ENCODE results near the gene E2F1.

E2F1 gene, protein sequence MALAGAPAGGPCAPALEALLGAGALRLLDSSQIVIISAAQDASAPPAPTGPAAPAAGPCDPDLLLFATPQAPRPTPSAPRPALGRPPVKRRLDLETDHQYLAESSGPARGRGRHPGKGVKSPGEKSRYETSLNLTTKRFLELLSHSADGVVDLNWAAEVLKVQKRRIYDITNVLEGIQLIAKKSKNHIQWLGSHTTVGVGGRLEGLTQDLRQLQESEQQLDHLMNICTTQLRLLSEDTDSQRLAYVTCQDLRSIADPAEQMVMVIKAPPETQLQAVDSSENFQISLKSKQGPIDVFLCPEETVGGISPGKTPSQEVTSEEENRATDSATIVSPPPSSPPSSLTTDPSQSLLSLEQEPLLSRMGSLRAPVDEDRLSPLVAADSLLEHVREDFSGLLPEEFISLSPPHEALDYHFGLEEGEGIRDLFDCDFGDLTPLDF

DNA sequence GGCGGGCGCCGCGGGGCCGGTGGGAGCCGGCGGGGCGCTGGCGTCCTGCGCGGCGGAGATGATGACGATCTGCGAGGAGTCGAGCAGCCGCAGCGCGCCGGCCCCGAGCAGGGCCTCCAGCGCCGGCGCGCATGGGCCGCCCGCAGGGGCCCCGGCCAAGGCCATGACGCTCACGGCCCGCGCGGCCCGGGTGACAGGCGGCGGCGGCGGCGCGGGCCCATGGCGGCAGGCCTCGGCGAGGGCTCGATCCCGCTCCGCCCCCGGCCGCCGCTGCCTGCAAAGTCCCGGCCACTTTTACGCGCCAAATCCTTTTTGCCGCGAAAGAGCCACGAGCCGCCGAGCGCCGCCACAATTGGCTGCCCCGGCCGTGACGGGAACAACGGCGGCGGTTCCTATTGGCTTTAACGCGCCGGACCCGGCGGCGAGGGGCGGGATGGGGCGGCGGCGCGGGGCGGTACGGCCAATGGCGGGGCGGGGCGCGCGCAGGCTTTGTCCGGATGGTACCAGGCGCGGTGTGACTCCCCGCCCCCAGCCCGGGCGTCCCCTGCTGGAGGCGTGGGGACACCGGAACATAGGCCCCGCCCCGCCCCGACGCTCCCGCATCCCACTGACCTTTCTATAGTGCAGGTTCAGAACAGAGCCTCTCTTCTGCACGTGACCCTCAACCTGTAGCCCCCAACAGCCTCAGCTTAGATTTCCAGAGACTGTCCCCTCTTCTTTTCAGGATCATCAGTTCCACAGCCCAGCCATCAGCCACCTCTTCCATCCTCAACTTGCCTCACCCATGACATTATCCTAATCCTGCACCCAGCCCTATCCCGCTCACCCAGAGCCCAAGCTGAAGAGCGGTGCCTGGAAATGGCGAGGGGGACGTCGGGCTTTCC lies at the start of gene E2F1:
E2F1 (minus strand) TSS at position 286 of the 884 bp plus-strand sequence; CDS start at position 165, 121 bp downstream.
- DNase-seq = peak; percentile 50 to 99 (median 91)

DNA sequence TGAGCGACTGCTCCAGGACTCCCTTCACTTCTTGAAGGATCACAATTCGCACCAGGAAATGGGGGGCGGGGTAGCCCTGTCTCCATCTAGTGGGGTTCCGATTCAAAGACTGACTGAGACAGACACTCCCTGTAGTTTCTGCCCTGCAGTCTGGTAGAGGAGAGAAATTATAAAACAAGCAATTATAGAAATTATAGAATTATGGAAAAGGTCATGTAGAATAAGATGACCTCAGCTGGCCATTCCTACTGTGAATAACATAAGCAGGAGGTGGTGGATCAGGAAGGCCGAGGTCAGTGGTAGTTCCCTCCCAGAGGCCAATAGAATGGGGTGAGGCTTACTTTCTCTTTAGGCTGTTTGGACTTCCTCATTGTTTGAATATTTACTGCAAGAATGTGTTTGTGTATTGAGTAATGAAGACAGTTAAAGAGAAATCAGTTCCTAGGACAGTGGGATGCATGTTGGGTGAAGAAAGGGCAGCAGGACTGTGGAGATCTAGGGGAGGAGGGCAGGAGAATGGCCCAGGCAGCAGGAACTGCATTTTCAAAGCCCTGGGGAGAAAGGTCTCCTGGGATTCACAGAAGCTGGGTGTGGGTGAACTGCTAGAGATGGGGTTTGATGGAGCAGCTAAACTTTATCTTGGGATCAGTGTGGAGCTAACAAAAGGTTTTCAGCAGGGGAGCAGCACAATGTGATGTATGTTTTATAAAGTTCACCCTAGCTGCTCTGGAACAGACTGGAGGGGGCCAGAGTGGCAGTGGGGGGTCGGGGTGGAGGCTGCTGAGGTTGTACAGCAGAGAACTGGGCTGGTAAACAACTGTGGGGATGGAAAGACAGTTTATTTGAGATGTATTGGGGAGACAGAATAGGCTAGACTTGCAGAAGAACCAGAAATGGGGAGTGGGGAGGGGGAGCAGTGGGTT lies 47.7 kb upstream of the E2F1 start:
- peak in 2 of 51 donors; percentile 0 to 3 for DNase-seq

DNA sequence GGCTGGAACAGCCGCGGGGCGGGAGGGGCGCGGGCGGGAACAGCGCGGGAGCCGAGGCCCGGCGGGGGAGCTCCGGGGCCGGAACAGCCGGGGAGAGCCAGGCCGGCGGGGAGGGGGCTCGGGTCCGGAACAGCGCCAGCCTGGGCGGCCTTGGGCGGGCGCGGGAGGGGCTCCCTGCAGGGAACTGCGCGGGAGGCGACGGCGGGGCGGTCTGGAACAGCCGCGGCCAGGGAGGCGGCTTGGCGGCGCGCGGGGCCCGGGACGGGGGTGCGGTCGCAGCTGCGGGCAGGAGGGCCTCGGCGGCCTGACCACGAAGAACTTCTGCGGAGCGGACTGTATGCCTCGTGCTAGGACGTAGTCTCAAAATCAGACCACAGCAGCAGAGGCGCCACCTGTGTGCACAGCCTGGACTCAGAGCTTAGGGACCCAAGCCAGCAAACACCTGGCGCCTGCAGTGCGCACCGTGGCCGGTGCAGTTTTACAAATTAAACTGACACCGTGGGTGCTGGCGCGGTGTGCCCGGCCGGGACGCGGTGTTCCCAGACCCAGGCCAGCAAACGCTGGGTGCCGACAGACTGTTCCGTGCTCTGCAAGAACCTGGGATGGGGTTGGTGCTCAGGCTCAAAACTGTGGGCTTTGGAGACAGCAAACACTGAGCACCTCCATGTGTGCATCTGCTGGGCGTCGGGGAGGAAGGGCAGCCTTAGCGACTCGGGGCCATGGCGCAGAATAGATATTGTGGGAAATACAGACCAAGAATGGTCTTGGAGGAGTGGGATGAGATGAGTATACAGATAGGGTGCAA lies 46.2 kb upstream of the E2F1 start:
- DNase-seq = peak; percentile 50 to 97 (median 89)

DNA sequence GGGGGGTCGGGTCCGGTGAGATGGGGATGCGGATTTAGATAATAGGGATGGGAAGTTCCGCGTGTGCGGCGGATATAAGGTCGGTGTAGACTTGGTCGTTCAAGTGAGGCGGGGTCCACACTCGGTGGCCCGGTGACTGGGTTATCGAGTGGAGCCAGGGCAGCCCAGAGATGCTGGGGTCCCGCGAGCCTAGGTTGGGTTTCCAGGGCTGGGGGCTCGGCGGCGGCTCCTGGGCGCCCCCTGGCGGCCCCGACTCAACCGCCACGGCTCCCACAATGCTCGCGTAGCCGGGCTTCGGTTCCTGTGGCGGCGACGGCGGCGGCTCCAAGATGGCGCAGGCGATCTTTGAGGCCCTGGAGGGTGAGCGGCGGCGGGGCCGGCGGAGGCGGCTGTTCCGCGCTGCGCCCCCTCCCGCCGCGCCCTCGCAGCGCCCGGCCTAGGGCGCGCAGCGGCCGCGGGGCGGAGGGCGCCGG lies 45.5 kb upstream of the E2F1 start, which contains the start of gene ZNF341:
ZNF341 (plus strand) TSS at position 304 of the 473 bp plus-strand sequence; CDS start at position 330, 26 bp downstream.
- DNase-seq = peak; percentile 46 to 97 (median 89)

DNA sequence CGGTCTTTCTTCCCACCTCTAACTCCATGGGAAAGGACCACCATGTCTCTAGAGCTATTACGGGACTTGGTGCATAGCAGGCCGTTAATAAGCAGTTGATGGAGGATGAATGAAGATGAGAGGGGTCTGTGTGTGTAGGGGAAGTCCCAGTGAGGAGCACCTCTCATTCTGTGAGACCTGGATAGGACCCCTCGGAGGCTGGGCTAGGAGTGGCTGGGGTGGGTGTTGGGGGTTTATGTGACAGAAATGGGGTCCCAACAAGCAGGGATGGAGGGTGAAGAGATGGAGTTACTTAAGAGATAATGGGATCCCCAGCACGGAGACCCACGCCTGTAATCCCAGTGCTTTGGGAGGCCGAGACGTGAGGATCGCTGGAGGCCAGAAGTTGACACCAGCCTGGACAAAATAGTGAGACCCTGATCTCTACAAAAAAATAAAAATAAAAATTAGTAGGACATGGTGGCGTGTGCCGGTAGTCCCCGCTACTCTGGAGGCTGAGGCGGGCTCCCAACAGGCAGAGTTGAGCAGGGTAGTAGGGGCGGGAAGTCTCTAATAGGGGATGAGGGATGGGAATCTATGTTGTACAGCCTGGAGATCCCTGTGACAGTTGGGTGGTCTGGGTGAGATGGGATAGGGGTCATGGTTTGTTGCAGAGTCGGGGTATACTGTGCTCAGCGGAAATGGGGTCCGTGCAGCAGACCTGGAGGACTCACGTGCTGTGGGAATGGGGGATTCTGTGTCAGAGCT lies 44.9 kb upstream of the E2F1 start:
- peak in 6 of 51 donors; percentile 8 to 65 (median 36) for DNase-seq

DNA sequence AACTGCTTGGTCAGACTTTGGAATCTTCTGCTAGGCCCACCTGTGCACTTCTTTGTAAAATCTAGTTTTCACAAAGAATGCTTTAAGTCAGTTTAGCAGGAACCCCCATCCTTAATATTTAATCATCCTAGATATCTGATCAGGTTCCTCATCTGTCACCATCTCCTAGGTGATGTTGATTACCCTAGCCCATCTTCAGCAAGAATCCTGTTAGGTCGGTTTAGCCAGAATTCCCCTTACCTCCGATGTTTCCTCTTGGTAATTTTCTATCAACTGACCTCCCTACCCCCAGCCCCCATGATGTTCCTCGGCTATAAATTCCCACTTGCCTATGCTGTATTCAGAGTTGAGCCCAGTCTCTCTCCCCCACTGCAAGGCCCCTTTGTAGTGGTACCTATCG lies 42.9 kb upstream of the E2F1 start:
- DNase-seq = no peak

DNA sequence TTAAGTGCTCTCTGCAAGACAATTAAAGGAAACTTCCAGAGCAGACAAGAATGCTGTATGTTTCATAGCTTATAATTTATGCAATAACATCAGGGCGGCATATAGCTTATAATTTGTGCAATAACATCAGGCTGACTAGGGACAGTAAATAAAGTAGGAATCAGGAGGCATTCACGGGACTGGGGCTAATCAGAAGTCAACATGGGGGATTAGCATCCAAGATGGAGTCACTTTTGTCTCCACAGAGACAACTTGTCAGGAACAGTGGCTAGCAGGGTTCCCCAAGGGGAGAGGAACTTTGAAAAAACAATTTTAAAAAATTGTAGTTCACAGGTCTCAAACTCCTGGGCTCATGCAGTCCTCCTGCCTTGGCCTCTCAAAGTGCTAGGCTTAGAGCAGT lies 42.3 kb upstream of the E2F1 start:
- DNase-seq = no peak

DNA sequence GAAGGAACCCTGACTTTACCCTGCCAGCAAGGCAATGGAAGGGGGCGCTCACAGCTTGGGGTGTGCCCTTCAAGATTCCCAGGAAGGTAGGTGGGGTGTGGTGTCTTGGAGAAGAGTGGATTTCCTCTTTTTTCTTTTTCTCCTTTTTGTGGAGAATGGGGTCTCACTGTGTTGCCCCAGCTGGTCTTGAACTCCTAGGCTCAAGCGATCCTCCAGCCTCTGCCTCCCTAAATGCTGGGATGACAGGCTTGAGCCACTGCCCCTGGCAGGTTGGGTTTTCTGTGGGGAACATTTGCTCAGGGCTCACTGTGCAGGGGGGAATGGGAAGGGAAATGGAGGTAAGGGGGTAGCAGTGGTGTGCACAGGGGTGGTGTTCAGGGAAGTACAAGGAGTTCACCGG lies 41.6 kb upstream of the E2F1 start:
- no peak for DNase-seq

DNA sequence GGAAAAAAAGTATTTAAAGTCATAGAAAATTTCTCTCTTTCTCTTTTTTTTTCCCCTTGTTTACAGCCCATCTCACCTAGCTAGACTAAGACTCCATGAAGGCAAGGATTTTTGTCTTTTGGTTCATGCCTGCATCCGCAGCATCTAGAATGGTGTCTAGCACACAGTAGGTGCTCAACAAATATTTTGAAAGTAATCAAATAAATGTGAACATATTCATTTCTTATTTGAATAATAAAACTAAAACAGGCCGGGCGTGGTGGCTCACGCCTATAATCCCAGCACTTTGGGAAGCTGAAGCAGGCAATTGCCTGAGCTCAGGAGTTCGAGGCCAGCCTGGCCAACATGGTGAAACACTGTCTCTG lies 40.9 kb upstream of the E2F1 start:
- DNase-seq = no peak

DNA sequence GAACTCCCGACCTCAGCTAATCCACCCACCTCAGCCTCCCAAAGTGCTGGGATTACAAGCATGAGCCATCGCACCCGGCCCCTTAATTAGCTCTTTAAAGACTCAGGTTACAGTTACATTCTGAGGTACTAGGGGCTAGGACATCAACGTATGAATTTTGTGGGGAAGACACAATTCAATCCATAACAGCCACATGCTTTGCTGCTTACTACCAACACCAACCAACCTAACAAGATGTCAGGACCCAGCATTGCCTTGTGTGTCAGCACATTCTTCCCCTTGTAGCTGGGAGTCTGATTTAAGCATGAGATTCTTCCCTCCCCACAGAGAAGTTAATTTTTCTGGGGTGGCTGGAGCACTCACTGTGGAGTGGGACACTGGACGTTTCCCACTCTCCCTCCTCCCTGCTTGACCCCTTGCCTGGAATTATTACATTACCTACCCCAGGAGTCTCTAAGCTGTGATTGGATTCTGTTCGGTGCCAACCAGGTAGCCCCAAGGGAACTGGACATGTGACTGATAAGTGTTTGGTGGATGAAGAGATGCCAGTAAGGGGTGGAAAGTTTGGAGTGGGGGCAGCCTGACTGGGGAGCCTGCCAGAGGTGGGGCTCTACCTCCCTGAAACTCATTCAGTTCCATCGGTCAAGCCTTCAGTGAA lies 39.6 kb upstream of the E2F1 start:
- DNase-seq = no peak

DNA sequence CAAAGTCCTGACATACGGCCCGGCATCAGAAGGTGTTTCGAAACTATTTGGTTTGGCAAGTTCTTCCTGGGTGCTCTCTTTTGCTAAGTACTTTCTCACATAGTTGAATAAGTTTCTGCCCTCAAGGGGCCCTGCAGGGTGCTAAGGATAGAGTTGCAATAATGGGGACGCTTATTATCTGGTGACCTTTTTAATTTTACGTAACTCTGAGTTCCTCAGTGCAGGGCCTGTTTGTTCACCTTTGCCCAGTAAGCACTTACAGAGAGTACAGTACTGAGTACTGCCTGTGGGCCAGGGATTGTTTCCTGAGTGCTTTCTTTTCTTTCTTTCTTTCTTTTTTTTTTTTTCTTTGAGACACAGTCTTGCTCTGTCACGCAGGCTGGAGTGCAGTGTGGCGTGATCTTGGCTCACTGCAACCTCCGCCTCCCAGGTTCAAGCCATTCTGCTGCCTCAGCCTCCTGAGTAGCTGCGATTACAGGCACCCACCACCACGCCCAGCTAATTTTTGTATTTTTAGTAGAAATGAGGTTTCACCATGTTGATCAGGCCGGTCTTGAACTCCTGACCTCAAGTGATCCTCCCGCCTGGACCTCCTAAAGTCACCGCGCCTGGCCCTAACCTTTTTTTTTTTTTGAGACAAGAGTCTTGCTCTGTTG lies 38.4 kb upstream of the E2F1 start:
- DNase-seq = no peak

DNA sequence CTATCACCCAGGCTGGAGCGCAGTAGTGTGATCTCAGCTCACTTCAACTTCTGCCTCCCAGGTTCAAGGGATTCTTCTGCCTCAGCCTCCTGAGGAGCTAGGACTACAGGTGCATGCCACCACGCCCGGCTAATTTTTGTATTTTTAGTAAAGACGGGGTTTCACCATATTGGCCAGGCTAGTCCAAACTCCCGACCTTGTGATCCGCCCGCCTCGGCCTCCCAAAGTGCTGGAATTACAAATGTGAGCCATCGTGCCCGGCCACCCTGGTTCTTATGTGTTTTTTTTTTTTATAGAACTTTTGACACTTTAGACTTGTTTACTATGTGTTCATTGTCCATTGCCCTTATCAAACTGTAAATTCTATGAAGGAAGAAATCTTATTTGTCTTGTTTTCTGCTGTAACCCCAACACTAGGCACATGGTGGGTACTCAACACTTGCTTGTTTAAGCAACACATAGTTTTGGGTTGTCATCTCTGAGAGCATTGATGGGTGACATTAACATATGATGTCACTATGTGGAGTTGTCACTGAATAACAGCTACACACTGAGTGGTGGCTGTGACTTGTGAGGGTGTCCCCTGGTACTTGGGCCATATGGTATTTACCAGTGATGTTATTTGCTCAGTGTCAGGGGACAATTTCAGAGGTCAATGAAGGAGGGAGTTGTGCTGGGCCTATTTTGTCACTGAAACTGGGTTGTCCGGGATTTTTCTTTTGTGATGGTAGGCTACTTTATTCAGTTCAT lies 35.4 kb upstream of the E2F1 start:
- DNase-seq = no peak

DNA sequence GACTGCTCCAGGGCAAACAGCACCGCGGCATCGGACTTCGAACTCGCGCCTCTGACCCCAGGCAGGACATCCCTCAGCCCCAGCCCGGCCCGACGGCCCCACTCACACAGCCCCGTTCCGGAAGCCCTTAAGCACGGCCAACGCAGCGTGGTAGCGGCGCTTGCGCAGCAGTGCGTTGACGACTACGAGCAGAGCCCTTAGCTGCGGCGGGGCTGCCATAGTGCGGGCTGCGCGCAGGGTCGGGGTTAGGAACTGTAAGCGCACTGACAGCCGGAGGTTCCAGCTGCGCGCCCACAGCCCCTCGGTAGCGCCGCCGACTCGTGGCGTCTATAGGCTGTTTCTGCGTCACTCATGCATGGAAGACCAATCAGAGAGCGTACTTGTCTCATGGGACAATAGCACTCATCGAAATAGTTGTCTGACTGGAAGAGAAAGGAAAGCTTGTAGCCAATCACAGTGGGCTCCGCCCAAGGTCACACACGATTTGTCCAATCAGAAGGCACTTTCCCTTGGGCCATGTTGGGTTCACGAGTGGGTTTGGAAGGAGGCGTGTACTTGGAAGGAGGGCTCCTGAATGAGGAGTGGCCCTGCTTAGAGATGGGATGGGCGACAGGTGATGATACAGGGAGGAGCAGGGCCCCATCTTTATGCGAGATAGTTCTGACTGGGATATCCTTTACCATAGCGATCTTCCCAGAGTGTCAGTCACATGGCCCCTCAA lies 34.0 kb upstream of the E2F1 start, which contains the start of gene PXMP4:
PXMP4 (minus strand) TSS at position 322 of the 721 bp plus-strand sequence; CDS start at position 219, 103 bp downstream.
- DNase-seq = peak; percentile 49 to 99 (median 90)

DNA sequence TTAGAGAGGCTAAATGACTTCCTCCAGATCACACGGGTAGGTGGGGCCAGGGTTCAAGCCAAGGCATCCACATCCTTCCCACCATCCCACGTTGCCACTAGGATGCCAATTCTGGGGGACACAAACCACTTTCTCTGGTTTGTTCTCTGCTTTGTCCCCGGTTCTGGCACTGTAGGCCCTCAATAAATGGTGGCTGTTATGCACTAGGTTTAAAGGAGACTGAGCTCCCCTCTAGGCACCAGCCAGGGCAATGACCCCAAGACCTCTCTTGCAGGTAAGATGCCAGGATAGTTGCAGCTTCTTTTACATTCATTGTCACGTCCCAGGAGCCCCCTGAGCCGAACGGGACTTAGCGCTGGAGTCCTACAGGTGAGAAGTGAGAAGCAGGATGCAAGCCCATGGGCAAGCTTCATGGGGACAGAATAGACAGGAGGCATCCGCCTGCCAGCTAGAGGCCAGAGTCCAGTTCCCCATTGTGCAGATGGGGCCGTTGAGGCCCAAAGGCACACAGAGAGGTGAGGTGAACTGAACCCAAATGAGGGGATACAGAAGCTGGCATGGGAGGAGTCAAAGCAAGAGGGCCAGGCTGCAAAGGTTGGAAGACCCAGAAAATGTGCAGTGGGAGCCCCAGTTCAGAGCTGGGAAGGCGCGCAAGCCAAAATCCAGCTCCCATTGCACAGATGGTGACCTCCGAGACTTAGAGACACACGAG lies 33.2 kb upstream of the E2F1 start:
- DNase-seq = no peak

DNA sequence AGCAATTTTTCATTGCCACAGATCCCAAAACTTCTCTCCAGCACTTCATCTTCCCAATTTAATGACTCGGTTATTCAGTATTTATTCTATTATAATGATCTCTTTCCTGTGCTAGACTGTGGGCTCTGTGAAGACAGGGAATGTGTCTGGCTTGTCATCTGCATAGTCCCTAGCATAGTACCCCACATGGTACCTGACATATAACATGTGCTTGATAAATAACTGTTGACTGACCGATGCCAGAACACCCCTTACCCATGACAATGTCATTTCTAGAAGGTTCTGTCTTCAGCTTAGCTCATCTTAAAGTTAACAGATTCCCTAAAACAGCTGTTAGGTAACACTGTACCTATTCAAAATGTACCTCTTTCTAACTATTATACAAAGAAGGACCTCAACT lies 30.3 kb upstream of the E2F1 start:
- DNase-seq = no peak

DNA sequence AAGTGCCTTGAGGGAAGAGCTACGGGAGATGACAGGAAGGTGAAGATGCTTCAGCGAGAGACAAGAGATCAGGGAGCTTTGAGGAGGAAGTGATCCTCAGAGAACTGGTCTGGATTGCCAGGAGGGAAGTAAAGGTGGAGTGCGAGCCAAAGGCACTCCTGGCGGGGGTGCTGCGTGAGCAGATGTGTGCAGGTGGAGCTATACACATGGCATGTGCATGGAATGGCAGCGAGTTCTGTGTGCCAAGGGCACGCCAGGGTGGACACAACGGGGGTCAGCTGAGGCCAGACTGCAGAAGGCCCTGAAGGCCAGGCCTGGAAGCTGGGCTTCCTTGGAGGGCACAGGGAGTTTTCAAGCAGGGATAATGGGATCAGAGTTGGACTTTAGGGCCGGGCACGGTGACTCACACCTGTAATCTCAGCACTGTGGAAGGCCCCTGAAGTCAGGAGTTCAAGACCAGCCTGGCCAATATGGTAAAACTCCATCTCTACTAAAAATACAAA lies 27.7 kb upstream of the E2F1 start:
- DNase-seq = no peak
